Gastrocnemius medialis (tissue), 4 donors: ENCODE measurements around the gene PEX12.

Experiments used
- CTCF ChIP-seq, 5 experiments: fragments of 450-650 bp in 3 of 5; fragments of 200-600 bp in 2 of 5; sonication (generic) in 2 of 5; IDR thresholded peaks in 4 of 5; conservative IDR thresholded peaks in 1 of 5; 1 replicate in 4 of 5; 2 replicates in 1 of 5; pipeline ENCODE4 v1.5.1; 2016 to 2019; ENCODE audit warnings: antibody characterized with exemption in 5 of 5, mild to moderate bottlenecking in 3 of 5, moderate library complexity in 3 of 5
- POLR2A ChIP-seq, 2 donors: fragments of 450-650 bp; IDR thresholded peaks; one replicate each; pipeline ENCODE4 v1.6.1; 2017; ENCODE audit warnings: antibody characterized with exemption in 2 of 2, mild to moderate bottlenecking in 2 of 2, moderate library complexity in 2 of 2

GRCh38 chr17:35621768-35622167 is 43.4 kb upstream of the PEX12 start:
- no peak for TF ChIP-seq CTCF (IDR thresholded peaks at IDR 0.05 in 4 of 5, conservative IDR thresholded peaks at IDR 0.05 in 1 of 5)
- no peak for TF ChIP-seq POLR2A (IDR thresholded peaks at IDR 0.05)
